Mononuclear cell (primary cell): ENCODE measurements around the gene KIF20A. TPM values are rescaled to one million over a fixed set of nuclear protein-coding genes. Genes with fewer than 3 reads are reported as not detected.
"Not testable (repeated sequence)": the region's sequence is repeated elsewhere in the genome, so short reads cannot be mapped to it uniquely, and the experiment has no call there.

Source experiments
- H3K27me3 ChIP-seq: 2 replicates; pipeline ENCODE4 v1.6.0; 2011; ENCODE audit warnings: low read length, control low read depth; ENCODE audit not compliant: insufficient read depth
- H3K4me1 ChIP-seq: 2 replicates; pipeline ENCODE4 v1.5.1; 2011; ENCODE audit warnings: mild to moderate bottlenecking, low read length, control low read depth; ENCODE audit not compliant: insufficient read depth
- H3K4me3 ChIP-seq: 2 replicates; pipeline ENCODE4 v1.5.1; 2011; ENCODE audit warnings: mild to moderate bottlenecking, low read length, moderate library complexity
- H3K9me3 ChIP-seq: 2 replicates; pipeline ENCODE4 v1.5.1; 2011; ENCODE audit warnings: low read depth, mild to moderate bottlenecking, control low read depth, low read length
- total RNA-seq: library from RNA; depleted of rRNA; stranded (reverse); fragments of >200 nt; gene quantifications from one replicate; pipeline ENCODE4 v1.2.3, GENCODE V29; 2012

Gene KIF20A
- total RNA-seq, 1 donor: 0.42 TPM

- H3K4me1 ChIP-seq: peaks cover 5% of the 10 kb centered on the region
- no peak overlapping the region for H3K4me3 ChIP-seq
- H3K27me3 ChIP-seq: no peaks in the 10 kb centered on the region
- no peaks in the 10 kb centered on the region for H3K9me3 ChIP-seq
Observed at GRCh38 chr5:138169124-138169523, 9.8 kb upstream of the KIF20A start.

- Histone ChIP-seq H3K4me3 (no peak overlapping the region), H3K4me1 (peaks cover 5% of the 10 kb centered on the region), H3K27me3 (no peaks in the 10 kb centered on the region), H3K9me3 (no peaks in the 10 kb centered on the region)
Observed at GRCh38 chr5:138170299-138170698, 8.6 kb upstream of the KIF20A start.

GRCh38 chr5:138177941-138178515 lies 884 bp upstream of the KIF20A start:
- peaks cover 37% of the 10 kb centered on the region for H3K4me1 ChIP-seq
- H3K9me3 ChIP-seq: no peaks in the 10 kb centered on the region
- peak overlapping the region; percentile 87 for H3K4me3 ChIP-seq
- H3K27me3 ChIP-seq: no peaks in the 10 kb centered on the region

- no peaks in the 10 kb centered on the region for H3K9me3 ChIP-seq
- no peaks in the 10 kb centered on the region for H3K27me3 ChIP-seq
- H3K4me3 ChIP-seq: peak overlapping the region; percentile 87
- peaks cover 32% of the 10 kb centered on the region for H3K4me1 ChIP-seq
Observed at GRCh38 chr5:138179277-138179857, 455 bp downstream of the KIF20A start.

GRCh38 chr5:138180183-138180782 lies 1.4 kb downstream of the KIF20A start:
- H3K27me3 ChIP-seq: no peaks in the 10 kb centered on the region
- H3K4me3 ChIP-seq: no peak overlapping the region
- H3K4me1 ChIP-seq: peaks cover 38% of the 10 kb centered on the region
- no peaks in the 10 kb centered on the region for H3K9me3 ChIP-seq

- Histone ChIP-seq H3K4me1 (peaks cover 41% of the 10 kb centered on the region), H3K4me3 (no peak overlapping the region), H3K9me3 (no peaks in the 10 kb centered on the region), H3K27me3 (no peaks in the 10 kb centered on the region)
Observed at GRCh38 chr5:138180841-138181240, 1.9 kb downstream of the KIF20A start.

GRCh38 chr5:138182808-138183207 lies 3.9 kb downstream of the KIF20A start:
- Histone ChIP-seq H3K4me1 (peaks cover 30% of the 10 kb centered on the region), H3K27me3 (no peaks in the 10 kb centered on the region), H3K4me3 (no peak overlapping the region), H3K9me3 (no peaks in the 10 kb centered on the region)

GRCh38 chr5:138186002-138186447 lies 7.1 kb downstream of the KIF20A start:
- Histone ChIP-seq H3K4me3 (no peak overlapping the region), H3K27me3 (no peaks in the 10 kb centered on the region), H3K9me3 (no peaks in the 10 kb centered on the region), H3K4me1 (peaks cover 9% of the 10 kb centered on the region)

GRCh38 chr5:138188626-138189025 lies 9.7 kb downstream of the KIF20A start:
- Histone ChIP-seq H3K9me3 (no peaks in the 10 kb centered on the region), H3K27me3 (no peaks in the 10 kb centered on the region), H3K4me1 (peaks cover 9% of the 10 kb centered on the region), H3K4me3 (no peak overlapping the region)

GRCh38 chr5:138192826-138193225 lies 13.9 kb downstream of the KIF20A start:
- Histone ChIP-seq H3K27me3 (no peaks in the 10 kb centered on the region), H3K4me1 (no peaks in the 10 kb centered on the region), H3K4me3 (no peak overlapping the region), H3K9me3 (no peaks in the 10 kb centered on the region)

GRCh38 chr5:138193859-138194258 lies 14.9 kb downstream of the KIF20A start:
- H3K4me3 ChIP-seq, H3K4me1 ChIP-seq: not testable (repeated sequence)

GRCh38 chr5:138210985-138211384 lies 32.1 kb downstream of the KIF20A start:
- Histone ChIP-seq H3K27me3 (no peaks in the 10 kb centered on the region), H3K9me3 (no peaks in the 10 kb centered on the region), H3K4me1 (peaks cover 24% of the 10 kb centered on the region), H3K4me3 (no peak overlapping the region)

More at GRCh38 chr5:138193859-138194258, 14.9 kb downstream of the KIF20A start:
- H3K27me3 ChIP-seq, H3K9me3 ChIP-seq: not testable (repeated sequence)

- H3K4me3 ChIP-seq: peak overlapping the region; percentile 84
Observed at GRCh38 chr5:138212828-138213160, 33.9 kb downstream of the KIF20A start.

GRCh38 chr5:138213161-138214029 lies 34.5 kb downstream of the KIF20A start, which contains the start of gene CDC23:
CDC23 (minus strand) TSS chr5:138213323; CDS start chr5:138213312, 11 bp downstream.
- Histone ChIP-seq H3K4me1 (peaks cover 24% of the 10 kb centered on the region), H3K27me3 (no peaks in the 10 kb centered on the region), H3K9me3 (no peaks in the 10 kb centered on the region), H3K4me3 (peak within 1 kb of the TSS; percentile 84)

More at GRCh38 chr5:138212828-138213160, 33.9 kb downstream of the KIF20A start:
- Histone ChIP-seq H3K27me3 (no peaks in the 10 kb centered on the region), H3K4me1 (peaks cover 24% of the 10 kb centered on the region), H3K9me3 (no peaks in the 10 kb centered on the region)

GRCh38 chr5:138216799-138217198 lies 37.9 kb downstream of the KIF20A start:
- H3K4me3 ChIP-seq: no peak overlapping the region
- H3K9me3 ChIP-seq: no peaks in the 10 kb centered on the region
- H3K4me1 ChIP-seq: peaks cover 18% of the 10 kb centered on the region
- H3K27me3 ChIP-seq: no peaks in the 10 kb centered on the region
